GM21786 (cell line): ENCODE measurements around the gene POLR2J.
"Not testable (repeated sequence)": the region's sequence is repeated elsewhere in the genome, so short reads cannot be mapped to it uniquely, and the experiment has no call there.

ENCODE experiments used
- ATAC-seq: cut with Tn5 transposase; IDR thresholded peaks from one replicate; pipeline ENCODE4 v1.9.1; 2021; ENCODE audit not compliant: unreplicated experiment

Gene POLR2J

GRCh38 chr7:102478314-102479208 lies at the start of gene POLR2J:
TSS of gene POLR2J (minus strand) at chr7:102478922. CDS start at chr7:102478860, 62 bp downstream.
- peak; percentile 85 for ATAC-seq

GRCh38 chr7:102527822-102528793 lies 49.4 kb upstream of the POLR2J start:
- ATAC-seq: not testable (repeated sequence)

GRCh38 chr7:102527182-102527581 lies 48.5 kb upstream of the POLR2J start:
- not testable (repeated sequence) for ATAC-seq

- ATAC-seq: not testable (repeated sequence)
These were observed 46.1 kb upstream of the POLR2J start for GRCh38 chr7:102524803-102525202.

GRCh38 chr7:102520797-102521196 lies 42.1 kb upstream of the POLR2J start:
- ATAC-seq: not testable (repeated sequence)

- peak; percentile 50 for ATAC-seq
These were observed 38.9 kb upstream of the POLR2J start, which contains the start of gene RASA4B for GRCh38 chr7:102517550-102518147. TSS of gene RASA4B (minus strand) at chr7:102517777. CDS start at chr7:102517710, 67 bp downstream.

- ATAC-seq: not testable (repeated sequence)
These were observed 38.2 kb upstream of the POLR2J start for GRCh38 chr7:102516951-102517350.

- not testable (repeated sequence) for ATAC-seq
These were observed 37.2 kb upstream of the POLR2J start for GRCh38 chr7:102515889-102516288.

- ATAC-seq: peak; percentile 60
These were observed 36.4 kb upstream of the POLR2J start for GRCh38 chr7:102514881-102515721.

- not testable (repeated sequence) for ATAC-seq
These were observed 34.0 kb upstream of the POLR2J start for GRCh38 chr7:102512642-102513221.

GRCh38 chr7:102511860-102512522 lies 33.3 kb upstream of the POLR2J start:
- ATAC-seq: peak; percentile 41

GRCh38 chr7:102510575-102510974 lies 31.9 kb upstream of the POLR2J start:
- ATAC-seq: not testable (repeated sequence)

GRCh38 chr7:102507410-102508088 lies 28.8 kb upstream of the POLR2J start:
- not testable (repeated sequence) for ATAC-seq

- ATAC-seq: not testable (repeated sequence)
These were observed 26.8 kb upstream of the POLR2J start for GRCh38 chr7:102505298-102506185.

GRCh38 chr7:102503141-102503540 lies 24.4 kb upstream of the POLR2J start:
- ATAC-seq: not testable (repeated sequence)

- not testable (repeated sequence) for ATAC-seq
These were observed 19.6 kb upstream of the POLR2J start for GRCh38 chr7:102498321-102498720.

GRCh38 chr7:102497308-102497707 lies 18.6 kb upstream of the POLR2J start:
- not testable (repeated sequence) for ATAC-seq
